HepG2 (cell line): Measurements from ENCODE around the gene MORF4L1. TPM values are rescaled to one million over a fixed set of nuclear protein-coding genes. Genes with fewer than 3 reads are reported as not detected.
A peak's percentile ranks its signal among the peaks of the same experiment; 100 is the strongest.

Experiments used
- DMAP1 ChIP-seq: IDR thresholded peaks from 2 replicates; pipeline ENCODE4 v1.6.1; 2016
- EP300 ChIP-seq, 3 experiments: sonication (generic) in 1 of 3; formaldehyde crosslinking in 1 of 3; IDR thresholded peaks; 2 replicates each; pipeline versions ENCODE4 v1.5.1 to v1.6.1; 2011 to 2020; ENCODE audit warnings: low read depth in 2 of 3, low read length in 2 of 3, borderline replicate concordance in 1 of 3, improper control_type of control experiment in 1 of 3, mild to moderate bottlenecking in 1 of 3, missing genetic modification reagents in 1 of 3, moderate library complexity in 1 of 3
- FOXA1 ChIP-seq, 2 experiments: fragments of 450-650 bp in 1 of 2; sonication (generic) in 1 of 2; formaldehyde crosslinking in 1 of 2; IDR thresholded peaks; 2 replicates each; pipeline versions ENCODE4 v1.4.0 to v1.6.1; 2016 to 2020; ENCODE audit warnings: missing genetic modification reagents in 1 of 2
- FOXC1 ChIP-seq: sonication (generic); formaldehyde crosslinking; IDR thresholded peaks from 2 replicates; pipeline ENCODE4 v1.8.0; 2022; ENCODE audit warnings: mild to moderate bottlenecking, missing genetic modification reagents, borderline replicate concordance
- NONO ChIP-seq, 2 experiments: fragments of 450-650 bp in 1 of 2; sonication (generic) in 1 of 2; formaldehyde crosslinking in 1 of 2; IDR thresholded peaks in 1 of 2; conservative IDR thresholded peaks in 1 of 2; 2 replicates each; pipeline versions ENCODE4 v1.6.1 to v1.8.0; 2017 to 2022; ENCODE audit warnings: mild to moderate bottlenecking in 1 of 2, missing genetic modification reagents in 1 of 2, moderate library complexity in 1 of 2
- PHF21A ChIP-seq: sonication (generic); formaldehyde crosslinking; IDR thresholded peaks from 2 replicates; pipeline ENCODE4 v1.5.0; 2020; ENCODE audit warnings: mild to moderate bottlenecking, missing genetic modification reagents
- POLR2AphosphoS2 ChIP-seq: IDR thresholded peaks from 2 replicates; pipeline ENCODE4 v1.6.1; 2011; ENCODE audit warnings: low read depth, low read length, improper control_type of control experiment
- RFXANK ChIP-seq: IDR thresholded peaks from 2 replicates; pipeline ENCODE4 v1.6.1; 2016
- SATB2 ChIP-seq: sonication (generic); formaldehyde crosslinking; IDR thresholded peaks from 2 replicates; pipeline ENCODE4 v1.5.0; 2020; ENCODE audit warnings: missing genetic modification reagents
- XBP1 ChIP-seq: sonication (generic); formaldehyde crosslinking; IDR thresholded peaks from 2 replicates; pipeline ENCODE4 v1.5.0; 2020; ENCODE audit warnings: missing genetic modification reagents
- ZBTB20 ChIP-seq: sonication (generic); formaldehyde crosslinking; IDR thresholded peaks from 2 replicates; pipeline ENCODE4 v1.8.1; 2023; ENCODE audit warnings: missing genetic modification reagents, low read depth, mild to moderate bottlenecking, borderline replicate concordance
- ZMAT3 ChIP-seq: sonication (generic); formaldehyde crosslinking; conservative IDR thresholded peaks from 2 replicates; pipeline ENCODE4 v1.7.0; 2021; ENCODE audit warnings: missing genetic modification reagents
- ZNF264 ChIP-seq: sonication (generic); formaldehyde crosslinking; IDR thresholded peaks from 2 replicates; pipeline ENCODE4 v1.4.0; 2020; ENCODE audit warnings: missing genetic modification reagents
- ZNF333 ChIP-seq: sonication (generic); formaldehyde crosslinking; IDR thresholded peaks from 2 replicates; pipeline ENCODE4 v1.4.0; 2020; ENCODE audit warnings: mild to moderate bottlenecking, missing genetic modification reagents, borderline replicate concordance
- ZNF468 ChIP-seq: sonication (generic); formaldehyde crosslinking; IDR thresholded peaks from 2 replicates; pipeline ENCODE4 v1.8.0; 2022; ENCODE audit warnings: mild to moderate bottlenecking, moderate library complexity, missing genetic modification reagents
- ZNF556 ChIP-seq: sonication (generic); formaldehyde crosslinking; IDR thresholded peaks from 2 replicates; pipeline ENCODE4 v1.4.0; 2020; ENCODE audit warnings: mild to moderate bottlenecking, missing genetic modification reagents, borderline replicate concordance
- ZSCAN9 ChIP-seq: IDR thresholded peaks from 2 replicates; pipeline ENCODE4 v1.6.1; 2016; ENCODE audit warnings: borderline replicate concordance
- polyA plus RNA-seq, 8 experiments: library from polyadenylated mRNA; depleted of rRNA in 3 of 8; stranded (reverse) in 7 of 8; unstranded in 1 of 8; fragments of >200 nt; fragmentation: Illumina TruSeq in 4 of 8; extraction: Trizol in 4 of 8; gene quantifications; 2 replicates each; pipeline versions ENCODE4 v1.2.1 to v1.2.3, GENCODE V29; 2011 to 2016; ENCODE audit warnings: low read depth in 4 of 8, missing spikeins in 1 of 8, mixed read lengths in 1 of 8; ENCODE audit not compliant: insufficient read depth in 1 of 8
- total RNA-seq, 5 experiments: library from RNA; depleted of rRNA; stranded (reverse); fragments of >200 nt; fragmentation: Illumina TruSeq; extraction: Trizol; gene quantifications; 2 replicates each; pipeline ENCODE4 v1.2.3, GENCODE V29; 2016; ENCODE audit warnings: low read depth in 1 of 5
- TF ChIP-seq, protein P1 (sequence below): IDR thresholded peaks from 2 replicates; pipeline ENCODE4 v1.4.0; 2020; ENCODE audit warnings: mild to moderate bottlenecking, missing genetic modification reagents
- TF ChIP-seq, protein P2 (sequence below): IDR thresholded peaks from 2 replicates; pipeline ENCODE4 v1.6.1; 2012; ENCODE audit warnings: inconsistent platforms
- TF ChIP-seq, protein P3 (sequence below): sonication (generic); formaldehyde crosslinking; conservative IDR thresholded peaks from 2 replicates; pipeline ENCODE4 v1.4.0; 2020; ENCODE audit warnings: missing genetic modification reagents

MORF4L1 gene
- total and polyA plus RNA-seq, 2 of the 13 experiments (the other 11 are each of a cell fraction or from before 2014, with no cell fraction given), result 218 to 219 TPM

DNA sequence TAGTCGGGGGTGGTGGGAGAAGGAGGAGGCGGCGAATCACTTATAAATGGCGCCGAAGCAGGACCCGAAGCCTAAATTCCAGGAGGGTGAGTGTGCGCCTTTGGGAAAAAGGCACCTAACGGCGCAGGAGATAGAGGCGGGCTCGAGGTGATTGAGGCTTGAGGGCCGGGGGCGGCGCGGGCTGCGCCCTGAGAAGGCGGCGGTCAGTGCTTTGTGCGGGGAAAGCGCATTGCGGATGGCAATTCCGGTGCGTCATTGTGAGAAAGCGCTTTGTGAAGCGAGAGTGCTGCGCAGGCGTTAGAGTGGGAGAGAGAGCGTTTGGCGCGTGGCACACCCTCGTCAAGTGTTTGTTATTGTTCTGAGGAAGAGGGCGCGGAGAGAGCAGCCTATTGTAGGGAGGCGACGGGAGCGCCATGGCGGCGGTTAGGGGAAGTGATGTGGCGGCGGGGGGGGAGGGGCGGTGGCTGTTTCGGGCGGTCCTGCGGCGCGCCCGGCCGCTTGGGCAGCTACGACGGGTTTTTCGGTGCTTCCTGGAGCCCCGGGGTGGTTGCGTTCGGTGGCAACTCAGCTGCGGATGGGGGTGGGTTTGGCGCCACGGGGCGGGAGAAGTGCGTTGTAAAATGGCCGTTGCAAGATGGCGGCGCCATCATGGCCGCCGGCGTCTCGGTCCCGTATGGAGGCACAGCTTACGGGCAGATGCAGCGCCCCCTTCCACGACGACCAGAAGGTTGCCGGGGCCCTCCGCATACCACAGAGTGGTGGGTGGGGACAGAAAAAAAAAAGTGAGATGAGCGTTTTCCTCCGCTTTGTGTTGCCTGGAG, 492 bp downstream of the MORF4L1 start (continued):
- TF ChIP-seq FOXA1 (IDR thresholded peaks at IDR 0.05), result no peak
- no peak for TF ChIP-seq FOXA1 (CRISPR knock-in tag; IDR thresholded peaks at IDR 0.05)
- TF ChIP-seq, protein P1, sequence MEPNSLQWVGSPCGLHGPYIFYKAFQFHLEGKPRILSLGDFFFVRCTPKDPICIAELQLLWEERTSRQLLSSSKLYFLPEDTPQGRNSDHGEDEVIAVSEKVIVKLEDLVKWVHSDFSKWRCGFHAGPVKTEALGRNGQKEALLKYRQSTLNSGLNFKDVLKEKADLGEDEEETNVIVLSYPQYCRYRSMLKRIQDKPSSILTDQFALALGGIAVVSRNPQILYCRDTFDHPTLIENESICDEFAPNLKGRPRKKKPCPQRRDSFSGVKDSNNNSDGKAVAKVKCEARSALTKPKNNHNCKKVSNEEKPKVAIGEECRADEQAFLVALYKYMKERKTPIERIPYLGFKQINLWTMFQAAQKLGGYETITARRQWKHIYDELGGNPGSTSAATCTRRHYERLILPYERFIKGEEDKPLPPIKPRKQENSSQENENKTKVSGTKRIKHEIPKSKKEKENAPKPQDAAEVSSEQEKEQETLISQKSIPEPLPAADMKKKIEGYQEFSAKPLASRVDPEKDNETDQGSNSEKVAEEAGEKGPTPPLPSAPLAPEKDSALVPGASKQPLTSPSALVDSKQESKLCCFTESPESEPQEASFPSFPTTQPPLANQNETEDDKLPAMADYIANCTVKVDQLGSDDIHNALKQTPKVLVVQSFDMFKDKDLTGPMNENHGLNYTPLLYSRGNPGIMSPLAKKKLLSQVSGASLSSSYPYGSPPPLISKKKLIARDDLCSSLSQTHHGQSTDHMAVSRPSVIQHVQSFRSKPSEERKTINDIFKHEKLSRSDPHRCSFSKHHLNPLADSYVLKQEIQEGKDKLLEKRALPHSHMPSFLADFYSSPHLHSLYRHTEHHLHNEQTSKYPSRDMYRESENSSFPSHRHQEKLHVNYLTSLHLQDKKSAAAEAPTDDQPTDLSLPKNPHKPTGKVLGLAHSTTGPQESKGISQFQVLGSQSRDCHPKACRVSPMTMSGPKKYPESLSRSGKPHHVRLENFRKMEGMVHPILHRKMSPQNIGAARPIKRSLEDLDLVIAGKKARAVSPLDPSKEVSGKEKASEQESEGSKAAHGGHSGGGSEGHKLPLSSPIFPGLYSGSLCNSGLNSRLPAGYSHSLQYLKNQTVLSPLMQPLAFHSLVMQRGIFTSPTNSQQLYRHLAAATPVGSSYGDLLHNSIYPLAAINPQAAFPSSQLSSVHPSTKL, result peak; percentile 51
- TF ChIP-seq ZBTB20 (CRISPR knock-in tag), result 0 out of 2 replicates have a peak, but pooled peaks have one; percentile 16
- TF ChIP-seq, protein P2, sequence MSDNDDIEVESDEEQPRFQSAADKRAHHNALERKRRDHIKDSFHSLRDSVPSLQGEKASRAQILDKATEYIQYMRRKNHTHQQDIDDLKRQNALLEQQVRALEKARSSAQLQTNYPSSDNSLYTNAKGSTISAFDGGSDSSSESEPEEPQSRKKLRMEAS, result peak; percentile 72; the same call in 1 of the 2 replicates
- TF ChIP-seq ZNF468 (CRISPR knock-in tag), result no peak
- TF ChIP-seq ZNF264 (CRISPR knock-in tag), result no peak
- TF ChIP-seq POLR2AphosphoS2, result no peak
- TF ChIP-seq, protein P3, sequence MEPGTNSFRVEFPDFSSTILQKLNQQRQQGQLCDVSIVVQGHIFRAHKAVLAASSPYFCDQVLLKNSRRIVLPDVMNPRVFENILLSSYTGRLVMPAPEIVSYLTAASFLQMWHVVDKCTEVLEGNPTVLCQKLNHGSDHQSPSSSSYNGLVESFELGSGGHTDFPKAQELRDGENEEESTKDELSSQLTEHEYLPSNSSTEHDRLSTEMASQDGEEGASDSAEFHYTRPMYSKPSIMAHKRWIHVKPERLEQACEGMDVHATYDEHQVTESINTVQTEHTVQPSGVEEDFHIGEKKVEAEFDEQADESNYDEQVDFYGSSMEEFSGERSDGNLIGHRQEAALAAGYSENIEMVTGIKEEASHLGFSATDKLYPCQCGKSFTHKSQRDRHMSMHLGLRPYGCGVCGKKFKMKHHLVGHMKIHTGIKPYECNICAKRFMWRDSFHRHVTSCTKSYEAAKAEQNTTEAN (CRISPR knock-in tag), result peak; percentile 16; the same call in 1 of the 2 replicates
- TF ChIP-seq ZMAT3 (CRISPR knock-in tag), result peak; percentile 66; the same call in 1 of the 2 replicates
- TF ChIP-seq PHF21A (CRISPR knock-in tag), result 0 out of 2 replicates have a peak, but pooled peaks have one; percentile 29
- TF ChIP-seq ZNF556 (CRISPR knock-in tag), result no peak; the same call in 1 of the 2 replicates
- TF ChIP-seq RFXANK, result 0 out of 2 replicates have a peak, but pooled peaks have one; percentile 32
- 0 out of 2 replicates have a peak, but pooled peaks have one; percentile 37 for TF ChIP-seq ZSCAN9 (CRISPR knock-in tag)
- TF ChIP-seq NONO (IDR thresholded peaks at IDR 0.05), result no peak
- TF ChIP-seq NONO (CRISPR knock-in tag; conservative IDR thresholded peaks at IDR 0.05), result peak; percentile 86
- peak in 1 of 2 experiments; percentile 21; a peak in 1 of 4 replicates for TF ChIP-seq EP300 (IDR thresholded peaks at IDR 0.05; ENCODE audit: low read depth in 2 of 2, low read length in 2 of 2)
- TF ChIP-seq EP300 (CRISPR knock-in tag; IDR thresholded peaks at IDR 0.05; ENCODE audit: borderline replicate concordance), result no peak
- TF ChIP-seq ZNF333 (CRISPR knock-in tag), result no peak
- no peak for TF ChIP-seq XBP1 (CRISPR knock-in tag)
- no peak for TF ChIP-seq FOXC1 (CRISPR knock-in tag)
- peak; percentile 82; the same call in 1 of the 2 replicates for TF ChIP-seq DMAP1 (CRISPR knock-in tag)
- no peak for TF ChIP-seq SATB2 (CRISPR knock-in tag)
